Upper lobe of left lung (tissue), 4 donors: Measurements from ENCODE around the gene JARID2.

Experiments
- CTCF ChIP-seq, 6 experiments: fragments of 450-650 bp in 4 of 6; fragments of 200-600 bp in 2 of 6; sonication (generic) in 2 of 6; IDR thresholded peaks; one replicate each; pipeline ENCODE4 v1.5.1; 2016 to 2019; ENCODE audit warnings: antibody characterized with exemption in 6 of 6
- EP300 ChIP-seq, 4 donors: sonication (generic); formaldehyde crosslinking; IDR thresholded peaks; one replicate each; pipeline ENCODE4 v1.5.1; 2017; ENCODE audit warnings: antibody characterized with exemption in 4 of 4, control low read depth in 2 of 4
- POLR2AphosphoS5 ChIP-seq, 2 donors: sonication (generic); formaldehyde crosslinking; IDR thresholded peaks; one replicate each; pipeline ENCODE4 v1.5.1; 2017; ENCODE audit warnings: antibody characterized with exemption in 2 of 2

GRCh38 chr6:15255481-15255880 is 9.6 kb downstream of the JARID2 start:
- TF ChIP-seq POLR2AphosphoS5 (IDR thresholded peaks at IDR 0.05) (no peak), CTCF (IDR thresholded peaks at IDR 0.05) (no peak), EP300 (IDR thresholded peaks at IDR 0.05) (no peak)
